Lower leg skin (tissue), 3 donors: ENCODE data around the gene CMSS1.

Source experiments
- POLR2A ChIP-seq, 2 donors: fragments of 450-650 bp; IDR thresholded peaks; one replicate each; pipeline ENCODE4 v1.6.1; 2016 to 2017; ENCODE audit warnings: antibody characterized with exemption in 2 of 2, mild to moderate bottlenecking in 1 of 2, moderate library complexity in 1 of 2
- TF ChIP-seq, protein P1 (sequence below), 3 donors: fragments of 450-650 bp; IDR thresholded peaks; one replicate each; pipeline ENCODE4 v1.5.1; 2016; ENCODE audit warnings: antibody characterized with exemption in 3 of 3, mild to moderate bottlenecking in 3 of 3, moderate library complexity in 2 of 3

DNA sequence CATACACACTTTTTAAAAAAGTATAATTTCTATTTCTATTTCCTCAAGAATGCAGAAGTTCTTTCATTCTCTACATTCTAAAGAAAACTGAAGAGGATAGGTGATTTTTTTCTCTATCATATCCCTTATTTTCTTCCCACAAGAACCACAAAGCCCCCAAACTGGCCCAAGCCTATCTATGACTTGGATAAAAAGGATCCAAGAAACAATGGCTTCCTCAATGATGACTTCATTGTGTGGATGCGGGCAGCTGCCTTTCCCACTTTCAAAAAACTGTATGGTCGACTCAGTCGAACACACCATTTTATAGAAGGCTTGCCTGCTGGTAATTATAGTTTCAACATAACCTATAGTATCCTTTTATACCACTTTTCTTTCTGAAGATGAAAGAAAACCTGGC, 390.2 kb downstream of the CMSS1 start:
- TF ChIP-seq POLR2A (IDR thresholded peaks at IDR 0.05) = no peak
- TF ChIP-seq, protein P1, sequence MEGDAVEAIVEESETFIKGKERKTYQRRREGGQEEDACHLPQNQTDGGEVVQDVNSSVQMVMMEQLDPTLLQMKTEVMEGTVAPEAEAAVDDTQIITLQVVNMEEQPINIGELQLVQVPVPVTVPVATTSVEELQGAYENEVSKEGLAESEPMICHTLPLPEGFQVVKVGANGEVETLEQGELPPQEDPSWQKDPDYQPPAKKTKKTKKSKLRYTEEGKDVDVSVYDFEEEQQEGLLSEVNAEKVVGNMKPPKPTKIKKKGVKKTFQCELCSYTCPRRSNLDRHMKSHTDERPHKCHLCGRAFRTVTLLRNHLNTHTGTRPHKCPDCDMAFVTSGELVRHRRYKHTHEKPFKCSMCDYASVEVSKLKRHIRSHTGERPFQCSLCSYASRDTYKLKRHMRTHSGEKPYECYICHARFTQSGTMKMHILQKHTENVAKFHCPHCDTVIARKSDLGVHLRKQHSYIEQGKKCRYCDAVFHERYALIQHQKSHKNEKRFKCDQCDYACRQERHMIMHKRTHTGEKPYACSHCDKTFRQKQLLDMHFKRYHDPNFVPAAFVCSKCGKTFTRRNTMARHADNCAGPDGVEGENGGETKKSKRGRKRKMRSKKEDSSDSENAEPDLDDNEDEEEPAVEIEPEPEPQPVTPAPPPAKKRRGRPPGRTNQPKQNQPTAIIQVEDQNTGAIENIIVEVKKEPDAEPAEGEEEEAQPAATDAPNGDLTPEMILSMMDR (IDR thresholded peaks at IDR 0.05) = no peak
